ENCODE results near the gene KIAA1549. TPM values are rescaled to one million over a fixed set of nuclear protein-coding genes. Genes with fewer than 3 reads are reported as not detected.

The KIAA1549 gene
- total and polyA plus RNA-seq, 2 donors (not counting 1 experiment from before 2014, with no cell fraction given): under 0.01 to 0.52 TPM

- Histone ChIP-seq H3K9ac (ENCODE audit: low read length) (no peak overlapping the region), H2AFZ (ENCODE audit: insufficient read depth, low read depth, low read length, poor library complexity, severe bottlenecking) (no peak overlapping the region), H3K27ac (ENCODE audit: low read length in 2 of 2) (no peak overlapping the region), H4K20me1 (ENCODE audit: control insufficient read depth, insufficient read depth, low read length, poor library complexity, severe bottlenecking) (no peaks in the 10 kb centered on the region), H3K4me2 (replicated peaks; ENCODE audit: low read depth, low read length, poor library complexity, severe bottlenecking) (no peak overlapping the region), H3K79me2 (ENCODE audit: control insufficient read depth, insufficient read depth, low read length) (no peaks in the 10 kb centered on the region), H3K36me3 (replicated peaks in 1 of 2; ENCODE audit: control extremely low read depth in 1 of 2, control insufficient read depth in 1 of 2, extremely low read depth in 1 of 2, insufficient read depth in 2 of 2, low read length in 1 of 2) (no peaks in the 10 kb centered on the region), H3K4me3 (ENCODE audit: control extremely low read depth in 1 of 5, extremely low read depth in 1 of 5, insufficient read depth in 1 of 5, low read depth in 2 of 5, low read length in 4 of 5) (no peak overlapping the region), H3K9me3 (ENCODE audit: control extremely low read depth in 1 of 3, control insufficient read depth in 2 of 3, insufficient read depth in 1 of 3, low read length in 2 of 3) (peaks cover 0 to 4% (median 0%) of the 10 kb centered on the region in 3 donors), H3K4me1 (ENCODE audit: control insufficient read depth in 2 of 2, insufficient read depth in 2 of 2, low read length in 2 of 2) (peaks cover 0 to 4% of the 10 kb centered on the region in 2 donors), H3K27me3 (replicated peaks in 1 of 4; ENCODE audit: control extremely low read depth in 1 of 4, control insufficient read depth in 3 of 4, insufficient read depth in 4 of 4, low read length in 3 of 4) (no peaks in the 10 kb centered on the region)
- ATAC-seq (ENCODE audit: low read depth) (no peak), DNase-seq (no peak)
- ChIA-PET CTCF (no interaction called here), POLR2A (no interaction called here)
- Mint-ChIP-seq H3K27me3 (peaks cover 4% of the 10 kb centered on the region), H3K9me3 (ENCODE audit: insufficient read depth) (no peaks in the 10 kb centered on the region), H3K27ac (no peak overlapping the region), H3K4me3 (no peak overlapping the region), H3K4me1 (peaks cover 5% of the 10 kb centered on the region)
- intact Hi-C loops (cut with micrococcal nuclease): no loop called here
- no peak for TF ChIP-seq CTCF (IDR thresholded peaks at IDR 0.05)
- no peak for TF ChIP-seq EZH2 (IDR thresholded peaks at IDR 0.05; ENCODE audit: borderline replicate concordance, insufficient read depth, low read depth, low read length, poor library complexity, severe bottlenecking)
- 90% methylated on average over 20 of the region's 21 CpGs for WGBS (ENCODE audit: insufficient coverage)
Observed at GRCh38 chr7:138890499-138891445, 90.4 kb downstream of the KIAA1549 start.

Measured in B cell (primary cell).